ENCODE results near the gene CTNNA3.

GRCh38 chr10:66823301-66823700 is 872.7 kb downstream of the CTNNA3 start:
- TF ChIP-seq CTCF (conservative IDR thresholded peaks at IDR 0.05 in 1 of 2, IDR thresholded peaks at IDR 0.05 in 1 of 2; ENCODE audit: low read depth in 1 of 2, low read length in 2 of 2): no peak
- no peak for TF ChIP-seq EZH2 (IDR thresholded peaks at IDR 0.05; ENCODE audit: low read length, missing control alignments)
